ENCODE measurements around the gene SLC5A4. TPM values are rescaled to one million over a fixed set of nuclear protein-coding genes. Genes with fewer than 3 reads are reported as not detected.

Gene SLC5A4
- total RNA-seq, 3 donors from 2014 or later = 0.16 to 1.3 TPM; not detected in 1

DNA sequence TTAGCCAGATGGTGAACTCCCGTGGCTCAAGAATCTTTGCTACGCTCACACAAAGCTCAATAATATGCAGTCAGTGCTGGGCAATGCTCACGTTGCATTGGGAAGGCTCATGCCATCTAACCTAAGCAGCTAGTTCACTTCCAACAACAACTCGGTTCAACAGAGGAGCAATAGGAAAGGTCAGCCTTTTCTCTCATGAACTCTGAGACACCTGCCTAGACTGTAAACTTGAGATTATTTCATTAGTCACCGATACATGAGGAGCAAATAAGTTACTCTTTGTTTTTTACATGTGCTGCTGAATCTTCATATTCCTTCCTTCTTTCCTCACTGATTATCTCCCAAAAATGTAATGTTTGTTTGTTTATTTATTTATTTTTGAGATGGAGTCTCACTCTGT lies 9.0 kb downstream of the SLC5A4 start:
- Histone ChIP-seq H3K36me3 (no peaks in the 10 kb centered on the region), H3K4me1 (no peaks in the 10 kb centered on the region), H3K4me3 (no peak overlapping the region), H3K9me3 (no peaks in the 10 kb centered on the region), H3K27ac (no peak overlapping the region), H3K27me3 (no peaks in the 10 kb centered on the region)
- intact Hi-C loops (cut with DNase I; ENCODE audit: low total_unique reads) = loop anchor here (10.0 kb wide), 1 partner anchor 481 kb away; no protein-coding TSS in a partner anchor
- DNase-seq (ENCODE audit: low spot score in 2 of 2) = no peak
- TF ChIP-seq POLR2A (IDR thresholded peaks at IDR 0.05) (no peak), CTCF (IDR thresholded peaks at IDR 0.05) (no peak), POLR2AphosphoS5 (IDR thresholded peaks at IDR 0.05) (no peak)

- no peak for TF ChIP-seq CTCF (IDR thresholded peaks at IDR 0.05)
- TF ChIP-seq POLR2AphosphoS5 (IDR thresholded peaks at IDR 0.05) = no peak
- TF ChIP-seq POLR2A (IDR thresholded peaks at IDR 0.05) = no peak
- Histone ChIP-seq H3K4me1 (no peaks in the 10 kb centered on the region), H3K4me3 (no peak overlapping the region), H3K36me3 (no peaks in the 10 kb centered on the region), H3K27me3 (no peaks in the 10 kb centered on the region), H3K9me3 (no peaks in the 10 kb centered on the region), H3K27ac (no peak overlapping the region)
- no peak for DNase-seq (ENCODE audit: low spot score in 2 of 2)
- intact Hi-C loops (cut with DNase I; ENCODE audit: low total_unique reads) = loop anchor here (10.0 kb wide), 1 partner anchor 480 kb away; no protein-coding TSS in a partner anchor
Observed at GRCh38 chr22:32245042-32245441, 10.1 kb downstream of the SLC5A4 start.

- no peak overlapping the region for H3K27ac ChIP-seq
- no peaks in the 10 kb centered on the region for H3K4me1 ChIP-seq
- H3K9me3 ChIP-seq = no peaks in the 10 kb centered on the region
- H3K27me3 ChIP-seq = no peaks in the 10 kb centered on the region
- no peak overlapping the region for H3K4me3 ChIP-seq
- DNase-seq (ENCODE audit: low spot score in 2 of 2) = no peak
- no peak for TF ChIP-seq POLR2AphosphoS5 (IDR thresholded peaks at IDR 0.05)
- intact Hi-C loops (cut with DNase I; ENCODE audit: low total_unique reads) = loop anchor here (10.0 kb wide), 1 partner anchor 480 kb away; no protein-coding TSS in a partner anchor
- H3K36me3 ChIP-seq = no peaks in the 10 kb centered on the region
Observed at GRCh38 chr22:32244547-32244946, 10.6 kb downstream of the SLC5A4 start.

GRCh38 chr22:32240461-32240860 lies 14.7 kb downstream of the SLC5A4 start:
- intact Hi-C loops (cut with DNase I; ENCODE audit: low total_unique reads) = loop anchor here (10.0 kb wide), 1 partner anchor 476 kb away; no protein-coding TSS in a partner anchor
- no peak for DNase-seq (ENCODE audit: low spot score in 2 of 2)
- Histone ChIP-seq H3K36me3 (no peaks in the 10 kb centered on the region), H3K9me3 (no peaks in the 10 kb centered on the region), H3K4me1 (no peaks in the 10 kb centered on the region), H3K27ac (no peak overlapping the region), H3K27me3 (no peaks in the 10 kb centered on the region), H3K4me3 (no peak overlapping the region)
- TF ChIP-seq POLR2AphosphoS5 (IDR thresholded peaks at IDR 0.05) = no peak
- TF ChIP-seq CTCF (IDR thresholded peaks at IDR 0.05) = no peak
- TF ChIP-seq POLR2A (IDR thresholded peaks at IDR 0.05) = no peak

DNA sequence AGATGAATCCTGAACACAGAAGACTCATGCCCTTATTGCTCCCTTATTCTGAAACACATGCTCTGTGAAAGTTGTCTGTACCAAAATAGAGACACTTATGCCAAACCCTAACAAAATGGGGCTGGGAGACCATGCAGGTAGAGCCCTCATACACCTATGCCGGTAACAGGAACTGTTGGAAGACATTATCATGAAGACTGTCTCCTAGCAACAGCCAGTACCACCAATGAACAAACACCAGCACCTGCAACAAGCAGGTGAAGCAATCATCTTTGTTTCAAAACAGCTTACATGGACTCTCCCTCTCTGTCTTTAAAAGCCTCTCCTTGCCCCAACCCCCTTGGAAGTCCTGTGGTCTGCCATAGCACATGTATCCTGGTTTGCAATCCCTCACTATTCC lies 17.2 kb downstream of the SLC5A4 start:
- Histone ChIP-seq H3K9me3 (no peaks in the 10 kb centered on the region), H3K27me3 (no peaks in the 10 kb centered on the region), H3K36me3 (no peaks in the 10 kb centered on the region), H3K27ac (no peak overlapping the region), H3K4me3 (no peak overlapping the region), H3K4me1 (no peaks in the 10 kb centered on the region)
- DNase-seq (ENCODE audit: low spot score in 2 of 2) = no peak
- intact Hi-C loops (cut with DNase I; ENCODE audit: low total_unique reads) = no loop called here
- no peak for TF ChIP-seq CTCF (IDR thresholded peaks at IDR 0.05)
- no peak for TF ChIP-seq POLR2AphosphoS5 (IDR thresholded peaks at IDR 0.05)
- TF ChIP-seq POLR2A (IDR thresholded peaks at IDR 0.05) = no peak

- H3K36me3 ChIP-seq = no peaks in the 10 kb centered on the region
- no peaks in the 10 kb centered on the region for H3K4me1 ChIP-seq
- no peaks in the 10 kb centered on the region for H3K9me3 ChIP-seq
- H3K27me3 ChIP-seq = no peaks in the 10 kb centered on the region
- H3K4me3 ChIP-seq = no peak overlapping the region
- no peak overlapping the region for H3K27ac ChIP-seq
- no peak for TF ChIP-seq POLR2AphosphoS5 (IDR thresholded peaks at IDR 0.05)
- TF ChIP-seq CTCF (IDR thresholded peaks at IDR 0.05) = no peak
- no peak for TF ChIP-seq POLR2A (IDR thresholded peaks at IDR 0.05)
- intact Hi-C loops (cut with DNase I; ENCODE audit: low total_unique reads) = no loop called here
- DNase-seq (ENCODE audit: low spot score in 2 of 2) = no peak
Observed at GRCh38 chr22:32236970-32237369, 18.2 kb downstream of the SLC5A4 start.
